K562 (cell line): ENCODE results near the gene ADAMTS14. TPM values are rescaled to one million over a fixed set of nuclear protein-coding genes. Genes with fewer than 3 reads are reported as not detected.

Source experiments
- CBX3 ChIP-seq, 2 experiments: IDR thresholded peaks; 1 replicate in 1 of 2; 2 replicates in 1 of 2; pipeline ENCODE4 v1.6.1; 2012; ENCODE audit warnings: inconsistent platforms in 2 of 2, low read length in 2 of 2, borderline replicate concordance in 1 of 2, control low read depth in 1 of 2
- CHD2 ChIP-seq: IDR thresholded peaks from 2 replicates; pipeline ENCODE4 v1.6.1; 2011; ENCODE audit warnings: low read depth, low read length
- HNRNPK ChIP-seq: fragments of 200-400 bp; formaldehyde crosslinking; IDR thresholded peaks from one replicate; pipeline ENCODE4 v1.6.1; 2018; ENCODE audit warnings: mild to moderate bottlenecking, low read depth, low read length; ENCODE audit not compliant: poor library complexity, severe bottlenecking
- KLF6 ChIP-seq: fragments of 250-450 bp; sonication (Bioruptor Pico); IDR thresholded peaks from 2 replicates; pipeline ENCODE4 v1.4.0; 2020; ENCODE audit warnings: mild to moderate bottlenecking, moderate library complexity, borderline replicate concordance
- MGA ChIP-seq: fragments of 450-650 bp; IDR thresholded peaks from 2 replicates; pipeline ENCODE4 v1.6.1; 2016; ENCODE audit warnings: mild to moderate bottlenecking, moderate library complexity
- PHF21A ChIP-seq: fragments of 450-650 bp; IDR thresholded peaks from 2 replicates; pipeline ENCODE4 v1.6.1; 2017; ENCODE audit warnings: low read depth, borderline replicate concordance
- SAFB2 ChIP-seq: fragments of 200-400 bp; formaldehyde crosslinking; IDR thresholded peaks from 2 replicates; pipeline ENCODE4 v1.6.1; 2018; ENCODE audit warnings: borderline replicate concordance, low read length, low read depth, moderate library complexity; ENCODE audit not compliant: severe bottlenecking
- SLC30A9 ChIP-seq: fragments of 250-450 bp; sonication (Bioruptor Pico); IDR thresholded peaks from 2 replicates; pipeline ENCODE4 v1.8.0; 2022; ENCODE audit warnings: mild to moderate bottlenecking, moderate library complexity
- THRAP3 ChIP-seq: fragments of 450-650 bp; IDR thresholded peaks from 2 replicates; pipeline ENCODE4 v1.6.1; 2016; ENCODE audit warnings: mild to moderate bottlenecking, inconsistent platforms, borderline replicate concordance
- TRIM24 ChIP-seq, 2 experiments: fragments of 450-650 bp; IDR thresholded peaks; 2 replicates each; pipeline ENCODE4 v1.6.1; 2016
- ZBED1 ChIP-seq: IDR thresholded peaks from 2 replicates; pipeline ENCODE4 v1.6.1; 2014
- ZNF140 ChIP-seq: fragments of 250-450 bp; sonication (Bioruptor Pico); IDR thresholded peaks from 2 replicates; pipeline ENCODE4 v1.8.0; 2021; ENCODE audit warnings: moderate library complexity, mild to moderate bottlenecking, inconsistent platforms
- ZNF212 ChIP-seq: fragments of 450-650 bp; formaldehyde crosslinking; IDR thresholded peaks from 2 replicates; pipeline ENCODE4 v1.4.0; 2020; ENCODE audit warnings: mild to moderate bottlenecking
- ZNF778 ChIP-seq: fragments of 450-650 bp; formaldehyde crosslinking; IDR thresholded peaks from 2 replicates; pipeline ENCODE4 v1.4.0; 2020; ENCODE audit warnings: mild to moderate bottlenecking, moderate library complexity
- polyA plus RNA-seq, 8 experiments: library from polyadenylated mRNA; depleted of rRNA in 4 of 8; stranded (reverse) in 5 of 8; unstranded in 3 of 8; fragments of >200 nt; fragmentation: Nextera tagmentation in 2 of 8; fragmentation: Illumina TruSeq in 1 of 8; extraction: Ambion mirVana in 2 of 8; extraction: Trizol in 1 of 8; gene quantifications; 2 replicates each; pipeline versions ENCODE4 v1.2.1 to v1.2.3, GENCODE V29; 2011 to 2014; ENCODE audit warnings: inconsistent platforms in 1 of 8, missing spikeins in 1 of 8
- total RNA-seq, 7 experiments: library from RNA; depleted of rRNA in 6 of 7; stranded (reverse); fragments of >200 nt in 6 of 7; fragmentation: Illumina TruSeq in 2 of 7; extraction: Trizol in 2 of 7; gene quantifications; 2 replicates each; pipeline versions ENCODE4 v1.2.1 to v1.2.3, GENCODE V29; 2011 to 2021; ENCODE audit warnings: low replicate concordance in 1 of 7

Gene ADAMTS14
- total and polyA plus RNA-seq, 9 of the 15 experiments (the other 6 are each of a cell fraction or from before 2014, with no cell fraction given) = 0.04 to 37.4 (median 15.9) TPM

GRCh38 chr10:70671619-70672164 lies 614 bp upstream of the ADAMTS14 start (continued):
- TF ChIP-seq ZNF778 (CRISPR knock-in tag) (no peak), KLF6 (peak; percentile 63; the same call in 1 of the 2 replicates), SLC30A9 (no peak), ZBED1 (0 out of 2 replicates have a peak, but pooled peaks have one; percentile 42), SAFB2 (no peak), ZNF212 (CRISPR knock-in tag) (0 out of 2 replicates have a peak, but pooled peaks have one; percentile 30), ZNF140 (CRISPR knock-in tag) (no peak), PHF21A (peak; percentile 43; the same call in 1 of the 2 replicates), HNRNPK (no peak), CHD2 (no peak), CBX3 (IDR thresholded peaks at IDR 0.05; ENCODE audit: borderline replicate concordance in 1 of 2, low read length in 2 of 2) (peak in 1 of 2 experiments; percentile 97; a peak in 2 of 3 replicates), THRAP3 (0 out of 2 replicates have a peak, but pooled peaks have one; percentile 55), MGA (no peak), TRIM24 (IDR thresholded peaks at IDR 0.05) (peak in 1 of 2 experiments; percentile 70; a peak in 1 of 4 replicates)
